Caco-2 (cell line): Measurements from ENCODE around the gene EVA1A. TPM values are rescaled to one million over a fixed set of nuclear protein-coding genes. Genes with fewer than 3 reads are reported as not detected.

Experiments
- BruUV-seq: library from RNA; stranded (reverse); fragments of 400-500 nt; replicated peaks from 2 replicates; lab custom pipeline; 2021; lab: Mats Ljungman, UMichigan
- CTCF ChIA-PET: fragments of 300-600 bp; sonication (Branson Sonifier 250); formaldehyde crosslinking; loops from one replicate; lab custom pipeline; 2022; ENCODE audit warnings: antibody characterized with exemption; lab: Charles Lee
- POLR2A ChIA-PET: fragments of 300-600 bp; sonication (Branson Sonifier 250); formaldehyde crosslinking; loops from one replicate; lab custom pipeline; 2022; ENCODE audit warnings: antibody characterized with exemption; lab: Charles Lee
- DNase-seq, 2 experiments: peaks; one replicate each; pipeline versions ENCODE4 v3.0.0 to v3.0.0-alpha.2; 2020 to 2022
- H3K27me3 ChIP-seq: replicated peaks from 2 replicates; pipeline ENCODE4 v1.6.0; 2011; ENCODE audit warnings: low read length; ENCODE audit not compliant: control insufficient read depth, insufficient read depth
- H3K36me3 ChIP-seq: 2 replicates; pipeline ENCODE4 v1.5.1; 2011; ENCODE audit warnings: low read length; ENCODE audit not compliant: control insufficient read depth, insufficient read depth
- H3K4me1 ChIP-seq: fragments of 250-450 bp; sonication (Bioruptor Pico); 2 replicates; pipeline ENCODE4 v1.5.1; 2020; ENCODE audit warnings: mild to moderate bottlenecking
- H3K4me3 ChIP-seq: 2 replicates; pipeline ENCODE4 v1.5.1; 2011; ENCODE audit warnings: low read depth, mild to moderate bottlenecking, control low read depth, low read length
- H3K9me3 ChIP-seq: fragments of 250-450 bp; sonication (Bioruptor Pico); 2 replicates; pipeline ENCODE4 v1.5.1; 2020; ENCODE audit warnings: mild to moderate bottlenecking, moderate library complexity
- H3K27ac Mint-ChIP-seq: one replicate; pipeline ENCODE4 v1.8.0; 2022; ENCODE audit warnings: mixed read lengths; ENCODE audit not compliant: unreplicated experiment
- H3K27me3 Mint-ChIP-seq: one replicate; pipeline ENCODE4 v1.8.0; 2022; ENCODE audit warnings: mixed read lengths; ENCODE audit not compliant: insufficient read depth, unreplicated experiment
- H3K36me3 Mint-ChIP-seq: one replicate; pipeline ENCODE4 v1.8.0; 2022; ENCODE audit warnings: mild to moderate bottlenecking, mixed read lengths; ENCODE audit not compliant: insufficient read depth, unreplicated experiment
- H3K4me1 Mint-ChIP-seq: one replicate; pipeline ENCODE4 v1.8.0; 2022; ENCODE audit warnings: low read depth, mixed read lengths; ENCODE audit not compliant: unreplicated experiment
- H3K4me3 Mint-ChIP-seq: one replicate; pipeline ENCODE4 v1.8.0; 2022; ENCODE audit warnings: mild to moderate bottlenecking, moderate library complexity, mixed read lengths; ENCODE audit not compliant: unreplicated experiment
- H3K9me3 Mint-ChIP-seq: one replicate; pipeline ENCODE4 v1.8.0; 2022; ENCODE audit warnings: mixed read lengths; ENCODE audit not compliant: unreplicated experiment
- CTCF ChIP-seq, 2 experiments: fragments of 200-600 bp in 1 of 2; IDR thresholded peaks; 1 replicate in 1 of 2; 2 replicates in 1 of 2; pipeline versions ENCODE4 v1.5.1 to v1.8.0; 2011 to 2022; ENCODE audit warnings: antibody characterized with exemption in 1 of 2, control low read depth in 1 of 2, inconsistent platforms in 1 of 2, low read depth in 1 of 2, low read length in 1 of 2, mild to moderate bottlenecking in 1 of 2, moderate library complexity in 1 of 2; ENCODE audit not compliant: insufficient read depth in 1 of 2, severe bottlenecking in 1 of 2, unreplicated experiment in 1 of 2
- intact Hi-C: fragments of 100-400 bp; cut with micrococcal nuclease; formaldehyde crosslinking; loops from one replicate; pipeline ENCODE4 v1.10.0; 2022; ENCODE audit not compliant: unreplicated experiment
- total RNA-seq: library from RNA; stranded (reverse); gene quantifications from 2 replicates; pipeline ENCODE4 v1.2.3, GENCODE V29; 2022

Gene EVA1A
- total RNA-seq, 1 experiment from 2014 or later = 0.25 TPM

- H3K36me3 Mint-ChIP-seq = no peaks in the 10 kb centered on the region
- no peak overlapping the region for H3K4me3 Mint-ChIP-seq
- H3K4me1 Mint-ChIP-seq = no peaks in the 10 kb centered on the region
- ChIA-PET POLR2A (no interaction called here), CTCF (no interaction called here)
- no peak overlapping the region for H3K27ac Mint-ChIP-seq
- H3K36me3 ChIP-seq = no peaks in the 10 kb centered on the region
- H3K4me3 ChIP-seq = no peak overlapping the region
- intact Hi-C loops = no loop called here
- BruUV-seq = no TSS peak
- no peaks in the 10 kb centered on the region for H3K9me3 ChIP-seq
- TF ChIP-seq CTCF (IDR thresholded peaks at IDR 0.05; ENCODE audit: insufficient read depth in 1 of 2, low read depth in 1 of 2, low read length in 1 of 2, severe bottlenecking in 1 of 2, unreplicated experiment in 1 of 2) = no peak
- no peak for DNase-seq
- no peaks in the 10 kb centered on the region for H3K27me3 ChIP-seq
- peaks cover under 1% of the 10 kb centered on the region for H3K27me3 Mint-ChIP-seq
- no peaks in the 10 kb centered on the region for H3K4me1 ChIP-seq
- H3K9me3 Mint-ChIP-seq = no peaks in the 10 kb centered on the region
These were observed 16.5 kb upstream of the EVA1A start for GRCh38 chr2:75577280-75577679.

DNA sequence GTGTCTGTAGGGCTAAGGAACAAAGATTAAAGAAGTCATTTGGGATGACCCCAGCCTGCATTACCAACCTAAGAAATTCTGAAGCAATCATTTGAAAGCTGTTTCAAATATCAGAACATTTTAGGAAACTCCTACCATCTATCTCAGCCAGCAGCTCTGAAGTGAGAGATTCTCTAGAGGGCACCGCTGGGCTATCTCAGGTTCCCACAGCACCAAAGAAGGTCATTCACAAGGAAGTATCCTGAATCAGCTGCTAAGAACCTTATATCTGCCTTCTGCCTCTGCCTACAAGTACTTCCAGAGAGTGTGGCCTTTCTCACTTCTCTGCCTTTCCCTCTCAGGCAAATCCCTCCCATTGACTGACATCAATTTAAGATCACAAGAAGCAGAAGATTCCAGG, 13.4 kb upstream of the EVA1A start:
- peak in 1 of 2 experiments; percentile 13 for DNase-seq
- ChIA-PET POLR2A (no interaction called here), CTCF (interaction anchor here (0.8 to 1.3 kb wide), 2 partner anchors 34 to 54 kb away, joined by 3 to 7 read pairs; no protein-coding TSS in a partner anchor)
- Mint-ChIP-seq H3K4me1 (peaks cover 17% of the 10 kb centered on the region), H3K27me3 (peaks cover 4% of the 10 kb centered on the region), H3K27ac (no peak overlapping the region), H3K9me3 (no peaks in the 10 kb centered on the region), H3K4me3 (no peak overlapping the region), H3K36me3 (no peaks in the 10 kb centered on the region)
- Histone ChIP-seq H3K4me3 (no peak overlapping the region), H3K36me3 (no peaks in the 10 kb centered on the region), H3K4me1 (peaks cover 12% of the 10 kb centered on the region), H3K27me3 (no peaks in the 10 kb centered on the region), H3K9me3 (no peaks in the 10 kb centered on the region)
- intact Hi-C loops = loop anchor here (1.0 kb wide), 1 partner anchor 35 kb away; no protein-coding TSS in a partner anchor
- no peak for TF ChIP-seq CTCF (IDR thresholded peaks at IDR 0.05; ENCODE audit: insufficient read depth in 1 of 2, low read depth in 1 of 2, low read length in 1 of 2, severe bottlenecking in 1 of 2, unreplicated experiment in 1 of 2)
- BruUV-seq = no TSS peak

- ChIA-PET POLR2A (no interaction called here), CTCF (interaction anchor here (0.8 to 1.3 kb wide), 2 partner anchors 35 to 55 kb away, joined by 3 to 7 read pairs; no protein-coding TSS in a partner anchor)
- BruUV-seq = no TSS peak
- Histone ChIP-seq H3K27me3 (no peaks in the 10 kb centered on the region), H3K4me1 (peaks cover 12% of the 10 kb centered on the region), H3K4me3 (no peak overlapping the region), H3K9me3 (no peaks in the 10 kb centered on the region), H3K36me3 (no peaks in the 10 kb centered on the region)
- no peaks in the 10 kb centered on the region for H3K9me3 Mint-ChIP-seq
- H3K27ac Mint-ChIP-seq = no peak overlapping the region
- no peak for DNase-seq
- no peak overlapping the region for H3K4me3 Mint-ChIP-seq
- intact Hi-C loops = no loop called here
- peaks cover 17% of the 10 kb centered on the region for H3K4me1 Mint-ChIP-seq
- no peak for TF ChIP-seq CTCF (IDR thresholded peaks at IDR 0.05; ENCODE audit: insufficient read depth in 1 of 2, low read depth in 1 of 2, low read length in 1 of 2, severe bottlenecking in 1 of 2, unreplicated experiment in 1 of 2)
- no peaks in the 10 kb centered on the region for H3K36me3 Mint-ChIP-seq
- peaks cover 4% of the 10 kb centered on the region for H3K27me3 Mint-ChIP-seq
These were observed 12.6 kb upstream of the EVA1A start for GRCh38 chr2:75573145-75573878.
